Breast epithelium (tissue), 3 donors: ENCODE data around the gene MCRIP2.

ENCODE experiments used
- CTCF ChIP-seq, 3 donors: fragments of 450-650 bp; IDR thresholded peaks; one replicate each; pipeline ENCODE4 v1.5.1; 2016 to 2017; ENCODE audit warnings: antibody characterized with exemption in 3 of 3, mild to moderate bottlenecking in 3 of 3, moderate library complexity in 3 of 3
- POLR2A ChIP-seq: fragments of 450-650 bp; IDR thresholded peaks from one replicate; pipeline ENCODE4 v1.6.1; 2016; ENCODE audit warnings: antibody characterized with exemption, mild to moderate bottlenecking, moderate library complexity
- POLR2AphosphoS5 ChIP-seq, 3 donors: sonication (generic); formaldehyde crosslinking; IDR thresholded peaks; one replicate each; pipeline ENCODE4 v1.6.1; 2017; ENCODE audit warnings: antibody characterized with exemption in 3 of 3

GRCh38 chr16:681746-682427 lies 40.3 kb downstream of the MCRIP2 start:
- TF ChIP-seq POLR2AphosphoS5 (IDR thresholded peaks at IDR 0.05) (no peak), CTCF (IDR thresholded peaks at IDR 0.05) (no peak), POLR2A (no peak)
